K562 (cell line): ENCODE data around the gene DDHD1. TPM values are rescaled to one million over a fixed set of nuclear protein-coding genes. Genes with fewer than 3 reads are reported as not detected.

Experiments used
- CEBPG ChIP-seq, 3 experiments: fragments of 200-800 bp in 1 of 3; sonication (Bioruptor generic) in 1 of 3; sonication (generic) in 1 of 3; formaldehyde crosslinking in 1 of 3; IDR thresholded peaks in 2 of 3; conservative IDR thresholded peaks in 1 of 3; 2 replicates each; pipeline versions ENCODE4 v1.6.1 to v1.8.0; 2016 to 2022; ENCODE audit warnings: missing compliant biosample characterization in 2 of 3, missing genetic modification characterization in 2 of 3, mild to moderate bottlenecking in 1 of 3, missing genetic modification reagents in 1 of 3
- CLOCK ChIP-seq: fragments of 250-450 bp; sonication (Bioruptor Pico); IDR thresholded peaks from 2 replicates; pipeline ENCODE4 v1.4.0; 2020; ENCODE audit warnings: mild to moderate bottlenecking, moderate library complexity, borderline replicate concordance
- CREBBP ChIP-seq: IDR thresholded peaks from one replicate; pipeline ENCODE4 v1.6.1; 2012; ENCODE audit warnings: low read depth, mild to moderate bottlenecking, control low read depth, inconsistent platforms, low read length
- HSF4 ChIP-seq: fragments of 250-450 bp; sonication (Bioruptor Pico); IDR thresholded peaks from 2 replicates; pipeline ENCODE4 v2.1.2; 2022; ENCODE audit warnings: mild to moderate bottlenecking, moderate library complexity, borderline replicate concordance
- KLF6 ChIP-seq: fragments of 250-450 bp; sonication (Bioruptor Pico); IDR thresholded peaks from 2 replicates; pipeline ENCODE4 v1.4.0; 2020; ENCODE audit warnings: mild to moderate bottlenecking, moderate library complexity, borderline replicate concordance
- MBD2 ChIP-seq: sonication (generic); IDR thresholded peaks from 2 replicates; pipeline ENCODE4 v1.6.1; 2016; ENCODE audit warnings: low read depth, borderline replicate concordance
- MCM7 ChIP-seq, 2 experiments: fragments of 450-650 bp; IDR thresholded peaks; 2 replicates each; pipeline ENCODE4 v1.6.1; 2016 to 2018
- MYC ChIP-seq, 2 experiments: fragments of 250-450 bp in 1 of 2; sonication (Bioruptor Pico) in 1 of 2; IDR thresholded peaks; 2 replicates each; pipeline versions ENCODE4 v1.5.1 to v1.6.1; 2012 to 2021; ENCODE audit warnings: low read depth in 2 of 2, borderline replicate concordance in 1 of 2, improper control_type of control experiment in 1 of 2, low read length in 1 of 2, mild to moderate bottlenecking in 1 of 2, moderate library complexity in 1 of 2
- NFE2L1 ChIP-seq: fragments of 450-650 bp; IDR thresholded peaks from 2 replicates; pipeline ENCODE4 v1.6.1; 2016; ENCODE audit warnings: missing genetic modification characterization, low read depth, mild to moderate bottlenecking, missing compliant biosample characterization, moderate library complexity, borderline replicate concordance
- POLR2A ChIP-seq: fragments of 450-650 bp; conservative IDR thresholded peaks from 2 replicates; pipeline ENCODE4 v1.6.1; 2016
- SP1 ChIP-seq: sonication (generic); formaldehyde crosslinking; IDR thresholded peaks from 2 replicates; pipeline ENCODE4 v1.8.1; 2022; ENCODE audit warnings: mild to moderate bottlenecking, missing genetic modification reagents
- SREBF1 ChIP-seq: fragments of 150-350 bp; IDR thresholded peaks from 2 replicates; pipeline ENCODE4 v1.6.1; 2014; ENCODE audit warnings: antibody characterized with exemption, low read depth, low read length, borderline replicate concordance
- TGIF2 ChIP-seq: sonication (generic); formaldehyde crosslinking; IDR thresholded peaks from 2 replicates; pipeline ENCODE4 v1.8.1; 2022; ENCODE audit warnings: mild to moderate bottlenecking, missing genetic modification reagents, moderate library complexity
- YY1 ChIP-seq, 3 experiments: IDR thresholded peaks; 2 replicates each; pipeline ENCODE4 v1.6.1; 2011; ENCODE audit warnings: low read length in 2 of 3, mild to moderate bottlenecking in 2 of 3, moderate library complexity in 2 of 3, borderline replicate concordance in 1 of 3, control low read depth in 1 of 3, low read depth in 1 of 3; ENCODE audit not compliant: insufficient read depth in 3 of 3, insufficient replicate concordance in 2 of 3, control insufficient read depth in 1 of 3, insufficient read length in 1 of 3; ENCODE audit errors: extremely low read depth in 1 of 3
- ZNF282 ChIP-seq: sonication (generic); formaldehyde crosslinking; IDR thresholded peaks from 2 replicates; pipeline ENCODE4 v1.8.1; 2023; ENCODE audit warnings: missing genetic modification reagents
- polyA plus RNA-seq, 8 experiments: library from polyadenylated mRNA; depleted of rRNA in 4 of 8; stranded (reverse) in 5 of 8; unstranded in 3 of 8; fragments of >200 nt; fragmentation: Nextera tagmentation in 2 of 8; fragmentation: Illumina TruSeq in 1 of 8; extraction: Ambion mirVana in 2 of 8; extraction: Trizol in 1 of 8; gene quantifications; 2 replicates each; pipeline versions ENCODE4 v1.2.1 to v1.2.3, GENCODE V29; 2011 to 2014; ENCODE audit warnings: inconsistent platforms in 1 of 8, missing spikeins in 1 of 8
- total RNA-seq, 7 experiments: library from RNA; depleted of rRNA in 6 of 7; stranded (reverse); fragments of >200 nt in 6 of 7; fragmentation: Illumina TruSeq in 2 of 7; extraction: Trizol in 2 of 7; gene quantifications; 2 replicates each; pipeline versions ENCODE4 v1.2.1 to v1.2.3, GENCODE V29; 2011 to 2021; ENCODE audit warnings: low replicate concordance in 1 of 7
- TF ChIP-seq, protein P1 (sequence below): fragments of 250-450 bp; sonication (Bioruptor Pico); IDR thresholded peaks from 2 replicates; pipeline ENCODE4 v1.5.0; 2022; ENCODE audit warnings: mild to moderate bottlenecking
- TF ChIP-seq, protein P2 (sequence below), 3 experiments: fragments of 200-800 bp in 1 of 3; sonication (Bioruptor generic) in 1 of 3; sonication (generic) in 1 of 3; formaldehyde crosslinking in 1 of 3; IDR thresholded peaks; 2 replicates each; pipeline versions ENCODE4 v1.6.1 to v1.8.0; 2016 to 2022; ENCODE audit warnings: mild to moderate bottlenecking in 2 of 3, missing compliant biosample characterization in 2 of 3, missing genetic modification characterization in 2 of 3, missing genetic modification reagents in 1 of 3

The DDHD1 gene
- total and polyA plus RNA-seq, 9 of the 15 experiments (the other 6 are each of a cell fraction or from before 2014, with no cell fraction given), result 1.2 to 12.3 (median 5.0) TPM

DNA sequence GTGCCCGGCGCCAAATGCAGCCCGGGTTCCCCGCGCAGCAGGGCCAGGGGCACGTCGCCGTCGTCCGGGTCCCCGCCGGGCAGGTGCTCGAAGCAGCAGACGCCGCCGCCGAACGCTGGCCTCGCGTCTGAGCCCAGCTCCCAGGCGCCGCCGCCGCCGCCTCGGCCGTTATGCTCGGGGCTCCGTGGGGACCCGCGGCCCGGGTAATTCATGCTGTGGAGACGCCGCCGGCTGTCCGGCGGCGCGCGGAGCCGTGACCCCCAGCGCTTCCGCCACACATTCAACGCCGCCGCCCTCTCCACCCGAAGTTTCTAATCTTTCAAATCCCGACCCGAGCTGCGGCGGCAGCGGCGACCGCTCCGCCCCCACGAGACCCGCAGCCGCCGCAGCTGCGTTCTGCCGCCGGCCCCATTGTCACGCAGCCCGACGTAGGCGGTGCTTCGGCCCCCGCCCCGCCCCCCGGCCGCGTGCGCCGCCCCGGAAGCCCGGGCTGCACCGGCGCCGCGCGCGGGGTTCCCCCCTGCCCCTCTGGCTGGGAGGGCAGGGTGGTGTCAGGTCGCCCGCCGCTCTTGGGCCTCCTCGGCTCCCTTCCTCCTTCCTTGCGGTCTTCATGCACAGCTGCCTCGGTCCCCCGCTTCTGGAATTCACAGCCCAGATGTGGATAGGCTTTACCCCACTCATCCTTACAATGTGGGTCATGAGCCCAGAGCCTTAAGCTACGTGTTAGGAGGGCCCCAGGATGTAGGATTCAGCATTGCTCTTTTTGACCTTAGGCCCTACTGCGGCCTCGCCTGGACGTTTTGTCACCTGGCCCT, at the start of gene DDHD1 (continued):
- TF ChIP-seq MYC (IDR thresholded peaks at IDR 0.05; ENCODE audit: low read depth, low read length), result peak; percentile 21; the same call in 1 of the 2 replicates
- TF ChIP-seq MYC (CRISPR knock-in tag; IDR thresholded peaks at IDR 0.05; ENCODE audit: borderline replicate concordance, low read depth), result no peak
- peak in 2 of 3 experiments; percentile 40 to 63 for TF ChIP-seq YY1 (IDR thresholded peaks at IDR 0.05; ENCODE audit: borderline replicate concordance in 1 of 3, control insufficient read depth in 1 of 3, extremely low read depth in 1 of 3, insufficient read depth in 3 of 3, insufficient read length in 1 of 3, insufficient replicate concordance in 2 of 3, low read depth in 1 of 3, low read length in 2 of 3)
- TF ChIP-seq HSF4, result no peak
- TF ChIP-seq MBD2, result no peak
- TF ChIP-seq MCM7 (IDR thresholded peaks at IDR 0.05), result no peak
- no peak for TF ChIP-seq SP1 (CRISPR knock-in tag)
- TF ChIP-seq KLF6, result no peak
- TF ChIP-seq CREBBP, result no peak
- TF ChIP-seq, protein P1, sequence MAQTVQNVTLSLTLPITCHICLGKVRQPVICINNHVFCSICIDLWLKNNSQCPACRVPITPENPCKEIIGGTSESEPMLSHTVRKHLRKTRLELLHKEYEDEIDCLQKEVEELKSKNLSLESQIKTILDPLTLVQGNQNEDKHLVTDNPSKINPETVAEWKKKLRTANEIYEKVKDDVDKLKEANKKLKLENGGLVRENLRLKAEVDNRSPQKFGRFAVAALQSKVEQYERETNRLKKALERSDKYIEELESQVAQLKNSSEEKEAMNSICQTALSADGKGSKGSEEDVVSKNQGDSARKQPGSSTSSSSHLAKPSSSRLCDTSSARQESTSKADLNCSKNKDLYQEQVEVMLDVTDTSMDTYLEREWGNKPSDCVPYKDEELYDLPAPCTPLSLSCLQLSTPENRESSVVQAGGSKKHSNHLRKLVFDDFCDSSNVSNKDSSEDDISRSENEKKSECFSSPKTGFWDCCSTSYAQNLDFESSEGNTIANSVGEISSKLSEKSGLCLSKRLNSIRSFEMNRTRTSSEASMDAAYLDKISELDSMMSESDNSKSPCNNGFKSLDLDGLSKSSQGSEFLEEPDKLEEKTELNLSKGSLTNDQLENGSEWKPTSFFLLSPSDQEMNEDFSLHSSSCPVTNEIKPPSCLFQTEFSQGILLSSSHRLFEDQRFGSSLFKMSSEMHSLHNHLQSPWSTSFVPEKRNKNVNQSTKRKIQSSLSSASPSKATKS (CRISPR knock-in tag), result no peak
- no peak for TF ChIP-seq TGIF2
- TF ChIP-seq NFE2L1 (tag), result no peak
- no peak for TF ChIP-seq CEBPG (CRISPR knock-in tag; IDR thresholded peaks at IDR 0.05)
- TF ChIP-seq CEBPG (tag; conservative IDR thresholded peaks at IDR 0.05 in 1 of 2, IDR thresholded peaks at IDR 0.05 in 1 of 2), result no peak
- no peak for TF ChIP-seq ZNF282 (CRISPR knock-in tag)
- no peak for TF ChIP-seq SREBF1
- peak; percentile 75 for TF ChIP-seq POLR2A
- no peak for TF ChIP-seq CLOCK (CRISPR knock-in tag)
- TF ChIP-seq, protein P2, sequence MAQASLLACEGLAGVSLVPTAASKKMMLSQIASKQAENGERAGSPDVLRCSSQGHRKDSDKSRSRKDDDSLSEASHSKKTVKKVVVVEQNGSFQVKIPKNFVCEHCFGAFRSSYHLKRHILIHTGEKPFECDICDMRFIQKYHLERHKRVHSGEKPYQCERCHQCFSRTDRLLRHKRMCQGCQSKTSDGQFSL (CRISPR knock-in tag; IDR thresholded peaks at IDR 0.05), result no peak
- TF ChIP-seq, protein P2 (tag; IDR thresholded peaks at IDR 0.05), result no peak
